Thoracic aorta (tissue), 2 donors: ENCODE results near the gene DAW1. TPM values are rescaled to one million over a fixed set of nuclear protein-coding genes. Genes with fewer than 3 reads are reported as not detected.

Experiments used
- ATAC-seq: fragments of 150-250 bp; one replicate; pipeline ENCODE4 v1.8.0; 2017; ENCODE audit warnings: low read depth; ENCODE audit not compliant: insufficient number of reproducible peaks, low FRiP score
- DNase-seq: peaks from one replicate; pipeline ENCODE4 v3.0.0-alpha.2; 2020; ENCODE audit warnings: low spot score
- H3K27ac ChIP-seq, 2 donors: fragments of 200-600 bp; sonication (generic); 1 replicate in 1 of 2; 2 replicates in 1 of 2; pipeline ENCODE4 v1.5.1; 2016; ENCODE audit warnings: mild to moderate bottlenecking in 2 of 2, moderate library complexity in 2 of 2
- H3K27me3 ChIP-seq: fragments of 200-600 bp; sonication (generic); replicated peaks from 2 replicates; pipeline ENCODE4 v1.6.0; 2016; ENCODE audit warnings: mild to moderate bottlenecking; ENCODE audit not compliant: insufficient read depth
- H3K36me3 ChIP-seq: fragments of 200-600 bp; sonication (generic); one replicate; pipeline ENCODE4 v1.5.1; 2016
- H3K4me1 ChIP-seq, 2 donors: fragments of 200-600 bp; sonication (generic); 1 replicate in 1 of 2; 2 replicates in 1 of 2; pipeline versions ENCODE4 v1.5.1 to v1.6.0; 2016; ENCODE audit warnings: low read depth in 2 of 2, mild to moderate bottlenecking in 1 of 2; ENCODE audit not compliant: control insufficient read depth in 1 of 2
- H3K4me3 ChIP-seq: fragments of 200-600 bp; sonication (generic); 2 replicates; pipeline ENCODE4 v1.5.1; 2016; ENCODE audit warnings: mild to moderate bottlenecking
- H3K9me3 ChIP-seq: fragments of 200-600 bp; sonication (generic); 2 replicates; pipeline ENCODE4 v1.5.1; 2016
- total RNA-seq, 2 donors: library from RNA; depleted of rRNA; stranded (reverse); fragments of >200 nt; gene quantifications; one replicate each; pipeline versions ENCODE4 v1.1.0 to v1.2.3, GENCODE V29; 2016
- TF ChIP-seq, protein P1 (sequence below): fragments of 200-600 bp; sonication (generic); IDR thresholded peaks from one replicate; pipeline ENCODE4 v1.5.1; 2019; ENCODE audit warnings: antibody characterized with exemption

Gene DAW1
- total RNA-seq, 2 donors from 2014 or later = 1.1 to 1.2 TPM

DNA sequence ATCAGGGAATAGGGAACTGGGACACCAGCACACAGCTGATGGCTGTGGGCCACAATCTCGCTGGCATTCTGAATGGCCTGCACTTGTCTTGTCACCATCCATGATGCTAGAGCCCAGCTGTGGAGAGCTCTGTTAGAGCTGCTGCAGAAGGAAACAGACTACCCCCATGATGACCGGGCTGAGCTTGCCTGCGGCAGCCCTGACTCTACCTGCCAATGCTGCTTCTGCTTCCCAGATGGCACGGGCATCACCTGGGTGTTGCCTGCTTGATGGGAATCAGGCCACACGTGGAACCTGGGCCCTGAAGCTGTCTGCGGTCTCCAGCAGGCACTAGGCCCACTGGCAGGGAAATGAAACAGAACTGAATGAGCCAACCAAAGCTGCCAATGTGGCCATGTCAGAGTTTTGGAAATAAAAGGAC is 11.2 kb upstream of the DAW1 start:
- TF ChIP-seq, protein P1, sequence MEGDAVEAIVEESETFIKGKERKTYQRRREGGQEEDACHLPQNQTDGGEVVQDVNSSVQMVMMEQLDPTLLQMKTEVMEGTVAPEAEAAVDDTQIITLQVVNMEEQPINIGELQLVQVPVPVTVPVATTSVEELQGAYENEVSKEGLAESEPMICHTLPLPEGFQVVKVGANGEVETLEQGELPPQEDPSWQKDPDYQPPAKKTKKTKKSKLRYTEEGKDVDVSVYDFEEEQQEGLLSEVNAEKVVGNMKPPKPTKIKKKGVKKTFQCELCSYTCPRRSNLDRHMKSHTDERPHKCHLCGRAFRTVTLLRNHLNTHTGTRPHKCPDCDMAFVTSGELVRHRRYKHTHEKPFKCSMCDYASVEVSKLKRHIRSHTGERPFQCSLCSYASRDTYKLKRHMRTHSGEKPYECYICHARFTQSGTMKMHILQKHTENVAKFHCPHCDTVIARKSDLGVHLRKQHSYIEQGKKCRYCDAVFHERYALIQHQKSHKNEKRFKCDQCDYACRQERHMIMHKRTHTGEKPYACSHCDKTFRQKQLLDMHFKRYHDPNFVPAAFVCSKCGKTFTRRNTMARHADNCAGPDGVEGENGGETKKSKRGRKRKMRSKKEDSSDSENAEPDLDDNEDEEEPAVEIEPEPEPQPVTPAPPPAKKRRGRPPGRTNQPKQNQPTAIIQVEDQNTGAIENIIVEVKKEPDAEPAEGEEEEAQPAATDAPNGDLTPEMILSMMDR = no peak
- ATAC-seq (no peak), DNase-seq (no peak)
- Histone ChIP-seq H3K4me1 (peaks cover 29 to 51% of the 10 kb centered on the region in 2 donors), H3K27me3 (no peaks in the 10 kb centered on the region), H3K4me3 (peak overlapping the region; percentile 26), H3K36me3 (no peaks in the 10 kb centered on the region), H3K27ac (peak overlapping the region; percentile 81 to 92), H3K9me3 (no peaks in the 10 kb centered on the region)

DNA sequence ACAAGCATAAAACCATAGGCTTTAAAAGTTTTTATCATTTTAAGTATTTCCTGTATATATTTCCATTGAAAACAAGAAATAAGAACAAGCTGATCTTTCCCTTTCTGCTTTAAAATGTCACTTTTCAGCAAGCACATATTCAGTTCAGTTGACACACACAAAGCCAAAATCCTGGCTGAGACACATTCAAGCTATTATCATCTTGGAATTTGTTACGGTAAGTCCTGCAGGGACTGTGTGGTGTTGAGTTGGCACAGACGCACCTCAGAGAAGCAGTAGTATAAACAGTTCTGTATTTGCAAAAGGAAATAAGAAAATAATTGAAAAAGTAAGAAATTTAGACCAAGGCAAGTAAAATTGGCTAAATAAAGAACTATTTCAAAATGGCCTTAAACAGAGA is 10.4 kb upstream of the DAW1 start:
- no peaks in the 10 kb centered on the region for H3K27me3 ChIP-seq
- ATAC-seq (no peak), DNase-seq (no peak)
- peak overlapping the region; percentile 26 for H3K4me3 ChIP-seq
- no peaks in the 10 kb centered on the region for H3K36me3 ChIP-seq
- H3K4me1 ChIP-seq = peaks cover 29 to 53% of the 10 kb centered on the region in 2 donors
- H3K9me3 ChIP-seq = no peaks in the 10 kb centered on the region
- TF ChIP-seq, protein P1 = no peak
- H3K27ac ChIP-seq = peak overlapping the region; percentile 81 to 92

DNA sequence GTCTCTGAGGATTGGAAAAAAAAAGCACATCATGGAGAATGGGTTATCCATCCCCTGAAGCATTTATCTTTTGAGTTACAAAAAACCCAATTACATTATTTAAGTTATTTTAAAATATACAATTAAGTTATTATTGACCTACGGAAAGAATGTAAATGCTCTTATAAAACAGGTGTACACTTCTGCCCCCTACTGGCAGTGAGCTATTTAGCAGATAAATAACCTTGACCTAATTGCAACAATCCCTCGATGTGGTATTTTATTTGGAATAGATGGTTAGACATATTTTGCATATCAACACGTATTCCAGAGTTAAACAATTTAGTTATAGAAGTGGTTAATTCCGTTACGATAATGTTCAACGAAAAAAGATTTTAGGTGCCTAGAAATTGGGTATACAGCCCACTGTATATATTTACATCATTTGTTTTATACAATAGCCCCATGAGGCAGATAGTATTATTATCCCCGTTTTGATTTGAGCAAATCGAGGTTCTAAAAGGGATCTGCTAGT is 9.1 kb upstream of the DAW1 start:
- no peaks in the 10 kb centered on the region for H3K27me3 ChIP-seq
- TF ChIP-seq, protein P1 = peak; percentile 19
- DNase-seq = no peak
- no peaks in the 10 kb centered on the region for H3K36me3 ChIP-seq
- H3K27ac ChIP-seq = peak overlapping the region; percentile 74 to 81
- no peak for ATAC-seq
- no peak overlapping the region for H3K4me3 ChIP-seq
- H3K9me3 ChIP-seq = no peaks in the 10 kb centered on the region
- peaks cover 29 to 53% of the 10 kb centered on the region in 2 donors for H3K4me1 ChIP-seq

DNA sequence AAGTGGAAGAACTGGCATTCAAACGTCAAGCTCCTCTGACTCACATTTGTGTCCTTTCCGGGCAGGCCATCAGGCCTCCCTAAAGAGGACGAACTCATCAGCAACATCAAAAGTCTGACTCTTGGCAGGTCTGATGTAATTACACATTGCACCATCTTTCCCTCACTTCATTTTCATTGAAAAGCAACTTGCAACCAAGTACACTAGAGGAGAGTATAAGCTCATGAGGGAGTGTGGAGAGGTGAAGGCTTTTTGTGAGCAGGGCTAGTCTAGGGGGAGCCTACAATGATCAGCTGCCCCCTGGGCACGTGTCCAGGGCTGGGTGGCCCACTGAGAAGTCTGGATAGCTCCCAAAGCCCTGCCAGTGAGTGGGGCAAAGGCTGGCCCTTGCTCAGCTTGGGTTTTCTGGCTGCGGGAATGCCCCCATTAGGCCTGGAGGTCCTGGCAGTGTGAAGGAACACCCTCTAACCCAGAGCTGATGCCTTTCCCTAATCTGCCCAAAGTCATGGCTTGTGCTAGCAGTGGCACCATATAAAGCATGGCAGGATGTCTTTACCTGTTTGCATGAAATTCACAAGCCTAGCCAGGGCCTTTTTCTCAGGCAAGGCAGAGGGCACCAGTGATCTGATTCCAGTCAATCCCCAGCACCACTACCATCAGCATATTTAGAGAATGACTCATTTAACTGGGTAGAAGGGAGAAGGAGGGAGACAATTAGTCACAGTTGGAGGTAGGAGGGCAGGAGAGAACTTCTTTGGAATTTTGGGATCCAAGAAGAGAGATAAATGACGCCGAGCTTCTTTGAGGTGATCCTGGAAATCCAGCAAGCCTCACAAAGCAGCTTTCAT is 8.5 kb upstream of the DAW1 start:
- TF ChIP-seq, protein P1 = no peak
- H3K9me3 ChIP-seq = no peaks in the 10 kb centered on the region
- DNase-seq (no peak), ATAC-seq (peak; percentile 62)
- peak overlapping the region; percentile 74 to 81 for H3K27ac ChIP-seq
- H3K36me3 ChIP-seq = no peaks in the 10 kb centered on the region
- H3K4me3 ChIP-seq = no peak overlapping the region
- peaks cover 29 to 53% of the 10 kb centered on the region in 2 donors for H3K4me1 ChIP-seq
- H3K27me3 ChIP-seq = no peaks in the 10 kb centered on the region

DNA sequence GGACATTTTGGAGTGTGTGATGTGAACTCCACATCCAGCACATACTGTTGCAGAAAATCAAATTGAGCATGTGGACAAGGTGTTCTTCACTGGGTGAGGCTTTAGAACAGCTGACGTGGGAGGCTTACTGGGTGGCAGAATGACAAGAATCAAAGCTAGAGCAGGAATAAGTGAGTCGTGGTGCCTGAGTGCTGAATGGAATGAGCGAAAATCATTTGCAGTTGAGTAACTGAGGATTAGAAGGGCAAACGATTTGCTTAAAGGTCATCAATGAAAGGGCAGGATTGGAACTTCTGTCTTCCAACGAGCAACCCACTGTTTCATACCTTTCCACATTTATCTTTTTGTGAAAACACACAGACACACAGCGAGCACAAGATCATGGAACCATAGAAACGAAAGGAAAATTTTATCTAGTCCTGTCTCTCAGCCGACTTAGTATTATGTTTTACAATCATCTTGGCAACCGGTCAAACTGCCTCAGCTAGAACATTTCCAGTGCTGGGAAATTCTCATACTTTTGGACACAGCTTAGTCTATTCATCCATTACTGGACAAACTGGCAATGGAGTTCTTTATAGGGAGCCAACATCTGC is 7.2 kb upstream of the DAW1 start:
- Histone ChIP-seq H3K27ac (peak overlapping the region; percentile 74 to 81), H3K4me3 (no peak overlapping the region)

More for the DNA sequence above, 7.2 kb upstream of the DAW1 start:
- DNase-seq (no peak), ATAC-seq (no peak)
- Histone ChIP-seq H3K9me3 (no peaks in the 10 kb centered on the region), H3K4me1 (peaks cover 29 to 53% of the 10 kb centered on the region in 2 donors), H3K27me3 (no peaks in the 10 kb centered on the region), H3K36me3 (no peaks in the 10 kb centered on the region)
- TF ChIP-seq, protein P1 = no peak
